OCI-LY1 (cell line): ENCODE data around the gene HSP90AA1.

Experiments used
- H2AFZ ChIP-seq: fragments of 200-600 bp; sonication (generic), shearing (Covaris generic); 2 replicates; pipeline ENCODE4 v1.6.0; 2014; ENCODE audit warnings: antibody characterized with exemption, mild to moderate bottlenecking, low read length
- H3F3A ChIP-seq: fragments of 200-600 bp; sonication (generic), shearing (Covaris generic); 2 replicates; pipeline ENCODE4 v1.6.0; 2014; ENCODE audit warnings: mild to moderate bottlenecking, antibody characterized with exemption, low read length, moderate library complexity; ENCODE audit not compliant: insufficient read depth
- H3K27ac ChIP-seq: fragments of 200-600 bp; sonication (generic); 2 replicates; pipeline ENCODE4 v1.5.1; 2014; ENCODE audit warnings: low read length, mixed run types, mild to moderate bottlenecking, low read depth; ENCODE audit not compliant: poor library complexity, severe bottlenecking
- H3K27me3 ChIP-seq: fragments of 200-600 bp; sonication (generic); 2 replicates; pipeline ENCODE4 v1.6.0; 2014; ENCODE audit warnings: antibody characterized with exemption, mild to moderate bottlenecking, low read length, moderate library complexity; ENCODE audit not compliant: insufficient read depth
- H3K36me3 ChIP-seq: fragments of 200-600 bp; sonication (generic); 2 replicates; pipeline ENCODE4 v1.6.1; 2014; ENCODE audit warnings: mild to moderate bottlenecking, antibody characterized with exemption, low read length, moderate library complexity, mixed read lengths; ENCODE audit not compliant: insufficient read depth
- H3K4me1 ChIP-seq: fragments of 200-600 bp; sonication (generic); 2 replicates; pipeline ENCODE4 v1.5.1; 2014; ENCODE audit warnings: mild to moderate bottlenecking, low read length, moderate library complexity; ENCODE audit not compliant: insufficient read depth, severe bottlenecking
- H3K4me2 ChIP-seq: fragments of 200-600 bp; sonication (generic), shearing (Covaris generic); 2 replicates; pipeline ENCODE4 v1.6.1; 2014; ENCODE audit warnings: low read length
- H3K4me3 ChIP-seq: fragments of 200-600 bp; sonication (generic); 2 replicates; pipeline ENCODE4 v1.5.1; 2014; ENCODE audit warnings: low read length, low read depth, mild to moderate bottlenecking, mixed read lengths; ENCODE audit not compliant: poor library complexity, severe bottlenecking
- H3K79me2 ChIP-seq: fragments of 200-600 bp; shearing (Covaris generic); 2 replicates; pipeline ENCODE4 v1.6.1; 2016; ENCODE audit warnings: mixed run types, low read length, mixed read lengths; ENCODE audit not compliant: insufficient read depth
- H3K9ac ChIP-seq: fragments of 200-600 bp; sonication (generic), shearing (Covaris generic); 2 replicates; pipeline ENCODE4 v1.6.1; 2014; ENCODE audit warnings: mild to moderate bottlenecking, low read length, mixed read lengths
- H3K9me2 ChIP-seq: fragments of 200-600 bp; sonication (generic), shearing (Covaris generic); 2 replicates; pipeline ENCODE4 v1.6.1; 2014; ENCODE audit warnings: low read depth, mild to moderate bottlenecking, low read length, mixed read lengths
- H3K9me3 ChIP-seq: fragments of 200-600 bp; shearing (Covaris generic); 2 replicates; pipeline ENCODE4 v1.6.1; 2014; ENCODE audit warnings: low read length, mixed read lengths
- H4K20me1 ChIP-seq: fragments of 200-600 bp; sonication (generic), shearing (Covaris generic); 2 replicates; pipeline ENCODE4 v1.6.0; 2016; ENCODE audit warnings: mild to moderate bottlenecking, low read length; ENCODE audit not compliant: insufficient read depth
- CTCF ChIP-seq: fragments of 200-600 bp; sonication (generic), shearing (Covaris generic); IDR thresholded peaks from 2 replicates; pipeline ENCODE4 v1.5.1; 2017; ENCODE audit warnings: mild to moderate bottlenecking, antibody characterized with exemption, low read length, moderate library complexity, mixed read lengths
- EZH2 ChIP-seq: fragments of 200-600 bp; sonication (generic), shearing (Covaris generic); IDR thresholded peaks from 2 replicates; pipeline ENCODE4 v1.8.0; 2017; ENCODE audit warnings: borderline replicate concordance, mixed run types, mild to moderate bottlenecking, antibody characterized with exemption, low read length, moderate library complexity, mixed read lengths

The HSP90AA1 gene

GRCh38 chr14:102037686-102038085, 49.2 kb downstream of the HSP90AA1 start:
- H3K4me1 ChIP-seq: no peaks in the 10 kb centered on the region
- no peaks in the 10 kb centered on the region for H4K20me1 ChIP-seq
- no peak overlapping the region for H3K4me2 ChIP-seq
- H3K9me2 ChIP-seq: no peaks in the 10 kb centered on the region
- peaks cover 85% of the 10 kb centered on the region for H3K36me3 ChIP-seq
- no peaks in the 10 kb centered on the region for H3K9me3 ChIP-seq
- TF ChIP-seq EZH2 (no peak), CTCF (no peak)
- H3K27ac ChIP-seq: no peak overlapping the region
- no peak overlapping the region for H3K4me3 ChIP-seq
- no peaks in the 10 kb centered on the region for H3K27me3 ChIP-seq
- no peak overlapping the region for H3K9ac ChIP-seq
- H2AFZ ChIP-seq: no peak overlapping the region
- no peaks in the 10 kb centered on the region for H3F3A ChIP-seq
- H3K79me2 ChIP-seq: no peaks in the 10 kb centered on the region

GRCh38 chr14:102035914-102036313, 50.9 kb downstream of the HSP90AA1 start:
- TF ChIP-seq CTCF (no peak), EZH2 (no peak)

GRCh38 chr14:102034301-102034700, 52.5 kb downstream of the HSP90AA1 start:
- Histone ChIP-seq H3K79me2 (no peaks in the 10 kb centered on the region), H3K36me3 (peaks cover 83% of the 10 kb centered on the region), H3K27ac (no peak overlapping the region), H4K20me1 (no peaks in the 10 kb centered on the region), H3K4me2 (no peak overlapping the region), H3K9me2 (no peaks in the 10 kb centered on the region), H3K4me1 (no peaks in the 10 kb centered on the region), H3F3A (no peaks in the 10 kb centered on the region), H3K27me3 (no peaks in the 10 kb centered on the region), H3K9me3 (no peaks in the 10 kb centered on the region), H2AFZ (no peak overlapping the region), H3K4me3 (no peak overlapping the region), H3K9ac (no peak overlapping the region)
- TF ChIP-seq CTCF (no peak), EZH2 (no peak)

More at GRCh38 chr14:102035914-102036313, 50.9 kb downstream of the HSP90AA1 start:
- H4K20me1 ChIP-seq: no peaks in the 10 kb centered on the region
- no peaks in the 10 kb centered on the region for H3K79me2 ChIP-seq
- H3K4me2 ChIP-seq: no peak overlapping the region
- H3K9ac ChIP-seq: no peak overlapping the region
- no peaks in the 10 kb centered on the region for H3K27me3 ChIP-seq
- H2AFZ ChIP-seq: no peak overlapping the region
- no peak overlapping the region for H3K4me3 ChIP-seq
- peaks cover 79% of the 10 kb centered on the region for H3K36me3 ChIP-seq
- H3K4me1 ChIP-seq: no peaks in the 10 kb centered on the region
- H3K9me3 ChIP-seq: no peaks in the 10 kb centered on the region
- H3K27ac ChIP-seq: no peak overlapping the region
- no peaks in the 10 kb centered on the region for H3F3A ChIP-seq
- no peaks in the 10 kb centered on the region for H3K9me2 ChIP-seq
